ACHN (cell line): ENCODE results near the gene CD300H.

Source experiments
- DNase-seq: peaks from one replicate; pipeline ENCODE4 v3.0.0-alpha.2; 2015
- in situ Hi-C: cut with HindIII; loops from 2 replicates; pipeline ENCODE4 v1.10.0; 2017; ENCODE audit warnings: low sequenced_read_pairs, low pct_ligation_motif_present, low pct_unique_long_range_greater_than_20kb

Gene CD300H

GRCh38 chr17:74541176-74542111 is 25.9 kb downstream of the CD300H start:
- in situ Hi-C loops = no loop called here
- no peak for DNase-seq

- no peak for DNase-seq
- in situ Hi-C loops = no loop called here
These were observed 28.0 kb downstream of the CD300H start for GRCh38 chr17:74539281-74539820.

GRCh38 chr17:74536890-74537289 is 30.4 kb downstream of the CD300H start:
- DNase-seq = no peak
- in situ Hi-C loops = no loop called here

GRCh38 chr17:74532115-74532514 is 35.2 kb downstream of the CD300H start:
- in situ Hi-C loops = no loop called here
- no peak for DNase-seq

- DNase-seq = no peak
These were observed 36.0 kb downstream of the CD300H start, which contains the start of gene CD300LB for GRCh38 chr17:74531231-74531761. Gene CD300LB (minus strand): TSS chr17:74531475. CDS start chr17:74531350, 125 bp downstream.

GRCh38 chr17:74530831-74531150 is 36.5 kb downstream of the CD300H start:
- in situ Hi-C loops = no loop called here

More at GRCh38 chr17:74531231-74531761, 36.0 kb downstream of the CD300H start, which contains the start of gene CD300LB:
- in situ Hi-C loops = no loop called here

GRCh38 chr17:74529243-74529642 is 38.1 kb downstream of the CD300H start:
- DNase-seq = no peak

More at GRCh38 chr17:74530831-74531150, 36.5 kb downstream of the CD300H start:
- DNase-seq = no peak

GRCh38 chr17:74528491-74529199 is 38.7 kb downstream of the CD300H start:
- no peak for DNase-seq
- in situ Hi-C loops = no loop called here

More at GRCh38 chr17:74529243-74529642, 38.1 kb downstream of the CD300H start:
- in situ Hi-C loops = no loop called here

- in situ Hi-C loops = no loop called here
- DNase-seq = no peak
These were observed 39.6 kb downstream of the CD300H start for GRCh38 chr17:74527756-74528155.

- in situ Hi-C loops = no loop called here
- no peak for DNase-seq
These were observed 40.2 kb downstream of the CD300H start for GRCh38 chr17:74527081-74527480.

- DNase-seq = no peak
- in situ Hi-C loops = no loop called here
These were observed 40.6 kb downstream of the CD300H start for GRCh38 chr17:74526681-74527080.

GRCh38 chr17:74525781-74526288 is 41.5 kb downstream of the CD300H start:
- no peak for DNase-seq
- in situ Hi-C loops = no loop called here

GRCh38 chr17:74525465-74525725 is 41.9 kb downstream of the CD300H start:
- in situ Hi-C loops = no loop called here
- no peak for DNase-seq

- in situ Hi-C loops = no loop called here
- DNase-seq = no peak
These were observed 42.5 kb downstream of the CD300H start for GRCh38 chr17:74524653-74525464.

GRCh38 chr17:74523308-74523707 is 44.0 kb downstream of the CD300H start:
- DNase-seq = no peak
- in situ Hi-C loops = no loop called here

- DNase-seq = no peak
- in situ Hi-C loops = no loop called here
These were observed 44.8 kb downstream of the CD300H start for GRCh38 chr17:74522381-74523105.

GRCh38 chr17:74521701-74522201 is 45.6 kb downstream of the CD300H start:
- in situ Hi-C loops = no loop called here
- no peak for DNase-seq
